ENCODE results near the gene DAND5.
A peak's percentile ranks its signal among the peaks of the same experiment; 100 is the strongest.

Gene DAND5

DNA sequence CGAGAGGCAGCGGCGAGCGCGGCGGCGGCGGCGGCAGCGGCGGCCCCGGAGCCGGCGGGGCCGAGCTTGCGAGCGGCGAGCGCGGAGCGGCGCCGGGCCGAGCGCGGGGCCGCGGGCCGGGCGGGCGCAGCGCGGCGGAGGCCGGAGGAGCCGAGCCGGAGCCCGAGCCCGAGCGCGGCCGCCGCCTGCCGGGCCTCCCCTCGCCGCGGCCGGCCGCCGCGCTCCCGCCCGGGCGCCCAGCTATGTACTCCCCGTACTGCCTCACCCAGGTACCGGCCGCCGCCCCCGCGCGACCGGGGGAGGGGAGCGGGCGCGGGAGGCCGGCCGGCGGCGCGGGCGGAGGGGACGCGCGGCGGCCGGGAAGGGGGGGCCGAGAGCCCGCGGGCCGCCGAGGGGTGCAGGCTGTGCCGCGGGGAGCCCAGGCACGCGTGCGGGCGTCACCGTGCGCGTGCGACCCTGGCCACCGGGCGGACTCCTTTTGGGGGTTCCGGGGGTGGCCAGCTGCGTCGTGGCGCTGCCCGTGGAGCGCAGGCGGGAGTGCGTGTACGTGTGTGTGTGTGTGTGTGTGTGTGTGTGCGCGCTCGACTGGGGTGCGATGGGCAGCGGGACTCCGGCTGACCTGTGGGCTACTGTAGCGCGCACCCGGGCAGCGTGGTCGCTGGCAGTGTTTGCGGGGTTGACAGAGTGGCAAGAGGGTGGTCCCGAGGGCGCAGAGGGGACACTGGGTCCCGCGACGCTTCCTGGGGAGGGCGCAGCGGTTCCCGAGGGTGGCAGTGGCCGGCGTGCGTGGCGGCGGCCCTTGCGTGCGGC, 26.4 kb downstream of the DAND5 start:
- no peak for DNase-seq

DNA sequence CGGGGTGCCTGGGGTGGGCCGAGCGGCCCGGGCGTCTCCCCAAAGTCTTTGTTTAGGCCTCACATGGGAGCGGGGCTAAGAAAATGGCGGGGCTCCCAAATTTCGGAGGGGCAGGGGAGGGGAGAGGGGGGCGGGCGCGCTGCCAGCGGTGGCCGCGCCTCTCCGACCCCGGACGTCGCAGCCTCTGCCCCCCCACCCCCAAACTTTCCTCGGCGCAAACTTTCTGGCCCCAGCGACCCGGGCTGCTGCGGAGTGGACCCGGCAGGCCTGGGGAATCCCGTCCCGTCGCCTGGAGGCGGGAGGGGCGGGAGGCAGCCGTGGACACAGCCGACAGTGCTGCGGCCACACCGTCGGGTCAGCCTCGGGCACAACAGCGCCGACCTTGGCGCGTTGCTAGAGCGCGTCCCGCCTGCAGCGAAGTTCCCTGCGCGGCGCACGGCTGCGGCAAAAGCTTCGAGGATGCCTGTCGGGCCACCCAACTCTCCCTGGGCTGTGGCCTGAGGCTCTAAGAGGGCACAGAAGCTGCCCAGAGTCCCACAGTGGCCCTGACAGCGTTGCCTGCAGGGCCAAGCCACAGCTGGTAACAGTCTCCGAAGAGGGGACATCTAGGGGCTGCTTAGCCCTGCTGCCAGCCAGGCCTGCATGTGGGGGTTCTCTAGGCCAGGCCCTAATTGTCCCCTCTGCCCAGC, 27.2 kb downstream of the DAND5 start:
- DNase-seq = peak in 1 of 2 experiments; percentile 28

DNA sequence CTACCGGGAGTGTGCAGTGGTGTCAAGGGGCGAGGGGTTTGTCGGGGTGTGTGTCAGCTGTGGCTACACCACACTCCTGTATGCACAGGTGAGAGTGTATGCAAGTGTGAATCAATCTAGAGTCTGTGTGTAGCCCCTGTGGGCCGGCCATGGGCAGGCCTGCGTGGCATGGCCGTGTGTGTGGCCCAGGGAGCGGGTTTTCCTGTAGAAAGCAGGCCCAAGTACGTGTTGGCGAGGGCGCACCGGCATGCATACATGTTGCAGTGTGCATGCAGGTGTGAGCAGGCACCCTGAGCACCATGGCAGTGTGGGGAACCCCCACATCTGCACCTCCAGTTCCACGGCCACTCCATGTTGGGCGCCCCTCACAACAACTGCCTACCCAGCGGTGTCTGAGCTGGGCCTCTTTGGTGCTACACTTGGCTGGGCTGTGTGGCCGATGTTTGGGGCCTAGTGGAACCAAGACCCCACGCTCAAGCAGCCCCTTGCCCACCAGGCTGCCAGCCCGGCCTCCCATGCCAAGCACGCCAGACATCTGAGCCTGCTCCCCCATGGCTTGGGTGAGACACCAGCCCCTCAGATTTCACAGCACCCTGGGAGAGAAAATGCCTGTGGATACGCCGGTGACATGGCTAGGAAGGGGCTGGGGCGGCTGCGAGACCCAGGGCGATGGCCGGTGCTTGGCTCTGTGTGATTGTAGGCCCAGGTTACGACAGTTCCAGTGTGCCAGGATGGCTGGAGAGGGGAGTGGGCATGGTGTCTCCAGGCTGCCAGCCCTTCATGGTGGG, 28.0 kb downstream of the DAND5 start:
- no peak for DNase-seq

DNA sequence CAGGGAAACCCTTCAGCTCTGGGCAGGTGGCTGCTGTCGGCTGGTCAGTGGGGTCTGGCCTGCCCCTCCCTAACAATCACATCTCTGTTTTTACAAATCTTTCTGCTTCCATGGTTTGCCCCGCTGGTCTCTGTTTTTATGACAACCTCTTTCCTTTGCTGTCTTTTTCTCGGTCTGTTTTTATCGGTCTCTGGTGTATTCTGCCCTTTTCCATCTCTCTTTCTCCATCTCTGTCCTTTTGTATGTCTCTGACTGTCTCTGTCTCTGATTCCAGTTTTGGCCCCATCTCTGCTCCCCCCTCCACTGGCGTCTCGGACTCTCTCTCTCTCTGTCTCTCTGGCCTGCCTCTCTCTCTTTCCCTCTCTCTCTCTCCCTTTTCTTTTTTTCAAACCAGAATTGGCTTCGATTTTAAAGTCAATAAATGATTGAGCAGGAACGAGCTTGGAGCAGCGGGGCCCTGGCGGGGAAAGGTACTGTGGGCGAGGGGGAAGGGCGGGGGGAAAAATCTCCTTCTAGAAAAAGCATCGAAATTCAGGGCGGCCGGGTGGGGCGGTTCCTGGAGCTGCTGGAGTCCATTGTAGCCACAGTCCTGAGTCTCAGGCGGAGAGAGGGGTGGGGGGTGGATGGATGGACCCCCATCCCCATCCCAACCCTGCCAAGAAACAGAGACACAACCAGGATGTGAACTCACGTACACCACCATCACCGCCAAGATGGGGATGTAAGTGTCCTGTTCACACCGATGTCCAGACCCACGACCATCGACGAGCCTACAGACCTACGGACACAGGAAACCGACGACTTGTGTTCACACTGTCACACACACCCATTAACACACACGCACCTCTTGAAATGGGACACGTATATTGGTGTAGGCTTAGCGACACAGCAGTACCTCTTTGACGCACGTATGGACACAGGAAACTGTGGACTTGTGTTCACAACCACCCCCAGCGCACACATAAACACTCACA, 28.9 kb downstream of the DAND5 start:
- DNase-seq = no peak

DNA sequence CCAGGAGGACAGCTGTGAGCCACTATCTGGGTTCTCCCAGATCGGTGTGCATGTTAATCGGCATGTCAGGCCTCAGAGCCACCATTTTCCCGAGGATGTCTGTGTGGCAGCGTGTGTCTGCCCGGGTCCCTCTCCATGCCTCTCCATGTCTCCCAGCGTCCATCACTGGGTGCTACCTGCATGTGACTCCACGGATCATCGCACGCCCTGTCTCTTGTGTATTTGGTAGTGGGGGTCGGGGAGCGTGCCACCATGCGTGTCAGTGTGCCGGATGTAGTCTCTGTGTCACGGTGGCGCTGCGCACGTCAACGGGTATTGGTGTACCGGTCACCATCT, 31.8 kb downstream of the DAND5 start:
- no peak for DNase-seq

DNA sequence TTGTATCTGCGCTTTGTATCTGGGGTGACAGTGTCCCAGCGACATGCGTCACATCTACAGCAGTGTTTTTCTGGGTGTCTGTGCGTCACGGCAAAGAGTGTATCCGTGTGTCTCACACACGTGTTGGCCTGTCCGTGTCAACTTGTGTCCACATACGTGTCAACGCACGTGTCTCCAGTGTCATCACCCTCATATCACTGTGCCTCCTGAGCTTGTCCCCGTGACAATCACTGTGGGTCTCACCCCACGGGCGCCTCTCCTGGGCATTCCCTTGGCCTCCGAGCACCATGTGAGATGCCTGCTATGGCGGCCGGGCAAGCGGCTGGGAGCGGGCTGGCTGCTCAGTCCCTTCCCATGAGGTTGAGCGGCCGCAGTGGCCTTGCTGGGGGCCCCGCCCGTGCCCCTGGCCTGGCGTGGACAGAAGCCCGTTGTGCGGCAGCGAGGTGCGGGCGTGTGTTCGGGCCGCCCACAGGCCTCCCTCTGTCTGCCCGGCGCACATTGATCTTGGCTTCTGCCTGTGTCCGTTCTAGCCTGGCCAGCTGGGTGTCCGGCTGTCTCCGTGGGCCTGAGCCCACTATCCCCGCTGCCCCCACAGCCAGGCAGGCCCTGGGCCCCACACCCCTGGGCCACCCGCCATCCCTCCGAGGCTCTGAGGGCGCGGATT, 32.3 kb downstream of the DAND5 start:
- no peak for DNase-seq

DNA sequence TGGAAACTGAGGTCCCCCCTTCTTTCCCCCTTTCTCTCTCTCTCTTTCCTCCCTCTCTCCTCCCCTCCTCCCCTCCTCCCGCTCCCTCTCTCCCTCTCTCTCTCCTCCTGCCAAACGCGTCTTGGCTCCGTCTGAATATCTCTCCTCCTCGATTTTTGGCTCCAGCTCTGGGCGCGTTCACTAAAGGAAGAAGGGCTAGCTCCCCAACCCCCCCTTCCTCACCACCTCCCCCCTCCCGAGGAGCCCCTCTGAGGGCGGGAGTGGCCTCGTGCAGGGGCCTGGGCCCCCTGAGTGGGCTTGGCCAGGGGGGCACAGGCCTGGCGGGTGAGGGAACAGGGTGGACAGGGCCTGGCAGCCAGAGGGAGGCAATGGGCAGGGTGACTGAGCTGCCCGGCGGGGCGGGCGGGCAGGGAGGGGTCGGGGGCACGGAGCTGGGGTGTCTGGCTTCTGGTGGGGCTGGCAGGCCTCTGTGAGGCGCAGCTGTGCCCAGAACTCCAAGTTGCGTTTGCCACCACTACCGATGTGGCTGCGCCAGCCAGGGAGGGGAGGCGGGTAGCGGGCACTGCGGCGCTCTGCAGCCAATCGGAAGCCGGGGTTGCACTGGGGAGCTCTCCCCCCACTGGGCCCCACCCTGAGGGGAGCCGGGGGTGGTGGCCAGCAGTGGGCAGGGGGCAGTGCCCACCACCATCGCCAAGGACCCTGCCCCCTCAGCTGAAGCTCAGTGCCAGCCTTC, 33.0 kb downstream of the DAND5 start:
- DNase-seq = no peak

DNA sequence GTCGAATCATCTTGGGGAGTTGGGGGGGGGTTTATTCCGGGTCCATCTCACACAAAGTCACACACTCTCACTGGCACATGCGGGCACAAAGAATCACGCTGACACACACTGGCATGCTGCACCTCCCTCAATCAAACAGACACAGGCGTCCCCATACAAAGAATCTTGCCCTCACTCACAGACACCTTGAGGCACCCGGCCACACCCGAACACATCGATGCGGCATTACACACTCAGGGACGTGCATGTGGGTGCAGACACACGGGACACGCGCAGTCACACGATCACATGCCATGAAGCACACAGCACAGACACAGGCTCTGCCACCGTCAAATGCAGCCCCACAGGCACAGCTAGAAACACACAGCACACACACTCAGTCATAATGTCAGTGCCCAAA, 33.7 kb downstream of the DAND5 start:
- no peak for DNase-seq

DNA sequence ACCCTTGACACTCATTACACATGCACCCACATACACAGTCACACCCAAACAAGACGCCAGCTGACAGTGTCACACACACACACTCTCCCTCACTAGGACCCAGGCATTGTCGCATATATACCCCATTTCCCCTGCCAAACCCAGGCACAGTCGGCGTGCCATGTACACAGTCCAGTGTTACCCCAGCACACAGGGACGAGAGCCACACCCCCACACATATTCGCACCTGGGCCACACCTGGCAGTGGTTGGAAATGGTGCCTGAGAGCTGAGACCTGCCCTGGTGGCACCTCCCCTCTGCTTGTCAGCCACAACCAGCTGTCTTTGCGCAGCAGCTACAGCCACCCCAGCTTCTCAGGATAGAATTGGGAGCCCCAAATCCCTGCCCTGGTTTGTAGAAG, 34.9 kb downstream of the DAND5 start:
- no peak for DNase-seq

DNA sequence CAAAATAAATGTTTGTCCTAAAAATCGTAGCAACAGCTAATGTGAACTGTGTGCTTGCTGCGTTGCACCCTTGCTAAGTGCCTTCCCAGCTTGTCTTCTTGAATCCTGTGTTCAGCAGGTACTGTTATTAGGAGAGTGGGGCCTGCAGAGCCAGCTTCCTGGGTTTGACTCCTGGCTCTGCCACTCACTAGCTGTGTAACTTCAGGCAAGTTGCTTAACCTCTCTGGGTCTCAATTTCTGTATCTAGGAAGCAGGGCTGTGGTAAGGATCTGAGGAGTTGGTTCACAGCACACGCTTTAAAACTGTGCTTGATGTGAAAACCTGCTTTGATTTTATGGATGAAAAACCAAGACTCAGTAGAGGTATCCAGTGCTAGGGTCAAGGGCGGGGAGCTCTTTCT, 35.9 kb downstream of the DAND5 start:
- DNase-seq = no peak

DNA sequence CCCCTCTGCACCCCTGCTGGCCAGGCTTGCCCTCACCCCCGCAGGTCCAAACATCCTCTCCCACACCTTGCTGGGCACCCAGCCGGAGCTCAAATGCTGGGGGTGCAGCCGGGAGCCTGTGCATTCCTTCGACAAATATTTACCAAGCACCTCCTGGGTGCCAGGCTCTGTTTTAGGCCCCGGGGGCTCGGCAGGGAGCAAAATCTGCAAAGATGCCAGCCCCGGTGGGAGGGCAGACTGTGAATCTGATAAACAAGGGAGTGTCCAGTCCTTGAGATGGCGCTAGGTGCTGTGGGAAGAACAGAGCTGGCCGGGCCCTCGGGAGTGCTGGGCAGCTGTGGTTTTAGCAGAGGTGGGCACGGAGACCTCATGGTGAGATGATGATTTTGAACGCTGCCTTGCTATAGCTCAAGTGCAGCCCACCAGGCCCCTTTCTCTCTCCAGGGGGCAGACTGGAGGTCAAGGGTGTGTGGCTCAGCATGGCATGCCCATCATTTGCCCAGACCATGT, 36.5 kb downstream of the DAND5 start:
- no peak for DNase-seq

DNA sequence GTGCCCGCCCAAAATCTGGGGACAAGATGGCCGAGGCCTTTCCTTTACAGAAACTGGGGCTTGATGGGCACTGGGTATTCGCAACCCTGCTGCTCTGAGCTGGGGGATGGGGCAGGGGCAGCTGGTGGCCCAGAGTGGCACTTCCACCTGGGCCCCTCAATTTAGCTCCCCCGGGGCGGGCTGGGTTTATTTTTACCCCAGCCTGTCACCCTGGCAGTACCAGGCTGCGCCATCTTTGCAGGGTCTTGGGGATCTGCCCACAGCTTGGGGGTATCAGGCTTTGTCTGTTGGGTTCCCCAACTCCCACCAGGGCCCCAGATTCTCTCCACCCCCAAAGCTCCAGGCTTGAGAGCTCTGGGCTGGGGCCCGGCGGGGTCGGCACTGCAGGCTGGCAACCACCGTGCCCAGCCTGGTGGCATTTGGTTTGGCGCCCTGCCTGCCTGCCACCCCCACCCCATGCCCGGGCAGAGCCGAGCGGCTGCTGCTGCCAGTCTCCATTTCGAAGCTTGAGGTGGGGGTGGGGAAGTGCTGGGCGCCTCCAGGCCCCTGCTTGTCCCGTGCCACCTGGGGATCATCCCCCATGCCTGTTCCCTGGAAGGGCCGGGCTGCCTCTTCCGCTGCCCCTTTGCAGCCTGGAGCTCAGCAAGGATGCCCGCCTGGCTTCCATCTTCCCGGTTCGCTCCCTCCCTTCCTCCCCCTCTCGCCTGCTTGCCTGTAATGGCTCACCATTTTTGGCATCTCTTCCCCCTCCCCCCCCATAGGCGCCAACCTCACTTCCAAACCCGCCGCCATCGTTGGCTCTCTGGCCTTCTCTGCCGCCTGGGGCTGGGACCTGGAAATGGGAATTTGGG, 37.3 kb downstream of the DAND5 start:
- no peak for DNase-seq

DNA sequence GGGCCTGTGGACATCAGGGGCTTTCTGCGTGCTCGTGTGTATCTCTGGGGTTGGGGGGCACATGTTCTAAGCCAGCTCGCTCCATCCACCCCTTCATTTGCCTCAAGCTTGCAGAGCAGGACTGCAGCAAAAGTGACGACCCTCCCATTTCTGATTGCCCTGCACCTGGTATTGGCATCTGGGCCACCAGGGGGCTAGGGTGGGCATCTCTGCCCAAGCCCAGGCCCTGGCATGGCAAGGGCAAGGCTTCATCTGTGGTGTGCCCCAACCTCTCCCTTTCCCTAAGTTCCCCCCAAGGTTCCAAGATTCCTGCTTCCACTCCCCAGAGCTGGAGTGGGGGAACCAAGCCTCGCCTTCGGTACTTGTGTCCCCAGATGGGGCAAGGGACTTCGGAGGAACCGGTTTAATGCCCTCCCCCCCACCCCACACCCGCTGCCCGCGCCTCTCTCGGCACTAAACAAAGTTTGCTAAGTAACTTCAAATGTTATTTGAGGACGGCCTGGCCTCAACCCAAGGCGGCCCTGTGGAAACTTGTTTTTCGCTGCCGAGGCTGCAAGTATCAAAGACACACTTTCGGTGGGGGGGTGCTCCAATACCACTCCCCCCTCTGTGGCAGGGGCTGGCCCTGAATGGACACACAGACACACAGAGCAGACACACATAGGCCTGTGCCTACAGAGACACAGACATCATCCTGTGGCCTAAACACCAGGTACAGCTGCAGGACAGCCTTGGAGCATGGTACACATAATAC, 38.1 kb downstream of the DAND5 start:
- DNase-seq = no peak

DNA sequence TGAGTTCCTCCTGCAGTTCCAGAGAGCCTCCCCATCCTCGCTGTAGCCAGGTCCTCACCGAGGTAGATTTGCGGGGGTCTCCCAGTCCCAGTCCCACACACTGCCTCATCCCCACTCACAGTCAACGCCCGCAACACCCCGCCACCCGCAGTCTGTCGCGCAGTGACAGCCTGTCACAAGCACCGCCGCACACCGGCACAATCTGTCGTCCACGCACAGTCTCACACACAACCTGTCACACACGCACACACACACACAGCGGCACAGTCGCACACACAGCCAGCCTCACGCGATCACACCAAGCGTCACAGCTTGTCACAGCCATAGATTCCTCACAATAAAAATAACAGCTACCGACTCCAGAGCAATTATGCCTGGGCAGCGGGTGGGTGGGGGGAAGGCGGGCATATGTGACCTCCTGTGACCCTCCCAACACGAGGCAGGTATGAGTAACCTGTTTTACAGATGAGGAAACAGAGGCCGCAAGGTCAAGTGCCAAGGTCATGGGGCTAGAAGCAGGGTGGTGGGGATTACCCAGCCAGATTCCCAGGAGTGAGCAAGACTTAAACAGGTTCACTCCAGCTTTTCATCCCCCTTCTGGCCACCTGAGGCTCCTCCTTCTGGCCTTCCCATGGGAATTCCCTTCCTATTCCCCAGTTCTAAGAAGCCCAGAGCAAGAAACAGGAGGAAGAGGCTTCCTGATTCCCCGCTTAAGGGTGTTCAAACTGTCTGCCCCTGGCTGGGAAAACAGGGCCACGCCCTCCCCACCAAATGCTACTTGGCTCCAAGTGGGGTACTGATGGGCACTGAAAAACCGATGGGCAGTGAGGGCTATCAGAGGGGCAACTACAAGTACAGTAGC, 39.8 kb downstream of the DAND5 start:
- no peak for DNase-seq

DNA sequence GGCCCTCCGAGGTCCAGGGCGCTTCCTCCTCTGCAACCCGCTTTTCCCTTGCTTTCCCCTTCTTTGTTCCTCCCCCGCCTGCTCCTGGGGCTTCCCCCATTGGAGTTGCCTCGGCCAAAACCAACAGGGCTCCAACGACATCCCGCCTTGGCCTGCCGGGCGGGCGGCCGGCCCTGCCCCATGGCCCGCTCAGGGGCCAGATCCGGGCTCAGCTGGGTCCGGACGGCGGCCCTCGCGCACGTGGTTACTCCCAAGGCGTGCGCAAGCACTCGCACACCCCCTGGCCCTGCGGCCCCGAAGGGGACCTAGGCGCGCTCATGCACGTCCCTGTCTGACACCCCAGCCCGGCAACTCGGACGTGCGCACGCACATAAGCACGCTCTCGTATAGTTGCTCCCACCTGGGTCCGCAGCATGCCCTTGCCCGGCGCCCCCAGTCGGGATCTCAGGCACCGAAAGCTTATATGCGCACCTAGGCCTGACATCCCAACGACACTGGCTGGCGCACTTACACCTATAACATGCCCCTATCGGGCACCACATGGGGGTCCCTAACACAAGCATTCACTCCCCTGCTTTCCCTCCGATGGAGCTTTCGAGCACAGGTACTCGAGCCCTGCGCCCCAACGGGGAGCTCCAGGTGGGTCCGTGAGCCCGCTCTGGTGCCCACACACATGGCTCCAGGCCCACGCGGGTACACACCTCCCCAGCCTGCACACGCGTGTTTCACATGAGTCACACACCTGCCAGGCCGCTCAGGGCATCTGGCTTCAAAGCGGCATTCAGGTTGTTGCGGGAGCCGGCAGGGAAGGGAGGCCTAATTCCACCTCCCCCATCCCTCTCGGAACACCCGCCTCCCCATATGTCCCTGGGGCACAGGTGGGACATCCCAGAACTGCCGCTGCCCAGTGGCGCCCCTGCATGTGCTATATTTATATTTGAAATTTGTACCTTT, 40.9 kb downstream of the DAND5 start:
- no peak for DNase-seq

DNA sequence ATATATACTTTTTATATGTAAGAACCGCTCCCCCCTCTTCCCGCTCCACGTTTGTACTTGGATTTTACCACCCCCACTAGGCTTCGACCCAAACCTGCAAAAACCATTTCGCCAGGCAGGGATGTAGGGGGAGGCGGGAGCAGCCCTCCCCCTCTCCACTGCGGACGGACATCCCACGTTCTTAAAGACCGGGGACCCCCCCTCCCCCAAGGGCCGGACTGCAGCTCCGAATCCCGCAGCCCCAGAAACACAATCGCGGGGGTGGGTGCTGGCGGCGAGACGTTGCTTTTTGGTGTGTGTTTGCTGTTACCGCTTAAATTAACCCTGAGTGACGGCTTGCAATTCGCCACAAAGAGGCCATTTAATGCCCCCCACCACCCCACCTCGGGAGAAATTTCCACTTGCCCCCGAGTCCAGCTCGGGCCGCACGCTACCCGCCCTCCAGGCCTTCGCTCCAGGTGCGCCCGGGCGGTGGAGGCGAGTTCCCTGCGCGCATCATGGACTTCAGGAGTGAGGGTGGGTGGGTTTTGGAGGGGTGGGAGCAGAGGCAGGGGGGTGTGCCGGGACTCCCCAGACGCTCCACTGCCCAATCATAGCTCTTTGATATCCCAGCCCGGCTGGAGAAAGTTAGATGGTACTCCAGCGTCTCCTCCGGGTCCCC, 41.7 kb downstream of the DAND5 start:
- no peak for DNase-seq

Measured in Kasumi-1 (cell line).